H1 (cell line): Measurements from ENCODE around the gene RUBCN. TPM values are rescaled to one million over a fixed set of nuclear protein-coding genes. Genes with fewer than 3 reads are reported as not detected.
A peak's percentile ranks its signal among the peaks of the same experiment; 100 is the strongest.
"Not testable (repeated sequence)": the region's sequence is repeated elsewhere in the genome, so short reads cannot be mapped to it uniquely, and the experiment has no call there.

ENCODE experiments used
- CTCF ChIA-PET: fragments of 300-600 bp; sonication (Branson Sonifier 250); formaldehyde crosslinking; loops from one replicate; lab custom pipeline; 2021; ENCODE audit not compliant: partially characterized antibody; lab: Charles Lee
- POLR2A ChIA-PET: fragments of 300-600 bp; sonication (Branson Sonifier 250); formaldehyde crosslinking; loops from one replicate; lab custom pipeline; 2021; ENCODE audit warnings: inconsistent platforms; ENCODE audit not compliant: partially characterized antibody; lab: Charles Lee
- DNase-seq, 2 experiments: peaks; one replicate each; pipeline versions ENCODE4 v3.0.0 to v3.0.0-alpha.2; 2010 to 2022; ENCODE audit warnings: low spot score in 2 of 2, low read depth in 1 of 2, mixed read lengths in 1 of 2
- FAIRE-seq: peaks from 2 replicates; lab custom pipeline; 2011; peaks lifted over from hg19 to GRCh38; lab: Jason Lieb, UNC
- H2AFZ ChIP-seq: 2 replicates; pipeline ENCODE4 v1.8.1; 2012; ENCODE audit warnings: low read length, inconsistent platforms
- H2AK5ac ChIP-seq: 2 replicates; pipeline ENCODE4 v1.6.1; 2013; ENCODE audit warnings: low read depth, low read length
- H2BK120ac ChIP-seq: replicated peaks from 2 replicates; pipeline ENCODE3; 2013; ENCODE audit warnings: low read depth, low read length, inconsistent platforms
- H2BK12ac ChIP-seq: 2 replicates; pipeline ENCODE4 v1.6.1; 2013; ENCODE audit warnings: low read depth, low read length
- H2BK15ac ChIP-seq: 2 replicates; pipeline ENCODE4 v1.6.1; 2013; ENCODE audit warnings: low read length
- H2BK20ac ChIP-seq: 2 replicates; pipeline ENCODE4 v1.6.1; 2013; ENCODE audit warnings: low read length
- H2BK5ac ChIP-seq: 2 replicates; pipeline ENCODE4 v1.6.1; 2013; ENCODE audit warnings: low read depth, low read length
- H3K14ac ChIP-seq: 2 replicates; pipeline ENCODE4 v1.6.1; 2013; ENCODE audit warnings: inconsistent platforms; ENCODE audit not compliant: insufficient read length
- H3K18ac ChIP-seq: 2 replicates; pipeline ENCODE4 v1.6.1; 2013; ENCODE audit warnings: low read length; ENCODE audit errors: extremely low read depth
- H3K23ac ChIP-seq: 2 replicates; pipeline ENCODE4 v1.6.1; 2013; ENCODE audit warnings: inconsistent platforms; ENCODE audit not compliant: insufficient read length
- H3K23me2 ChIP-seq: 2 replicates; pipeline ENCODE4 v1.6.1; 2013; ENCODE audit warnings: low read depth, low read length
- H3K27ac ChIP-seq: 2 replicates; pipeline ENCODE4 v1.6.1; 2011; ENCODE audit warnings: low read depth, low read length, inconsistent platforms
- H3K27me3 ChIP-seq, 4 experiments: replicated peaks in 1 of 4; 1 replicate in 1 of 4; 2 replicates in 3 of 4; pipeline versions ENCODE4 v1.6.1 to v1.8.1; 2011 to 2013; ENCODE audit warnings: low read length in 3 of 4, mild to moderate bottlenecking in 3 of 4, inconsistent platforms in 2 of 4, mixed read lengths in 2 of 4, moderate library complexity in 1 of 4; ENCODE audit not compliant: control insufficient read depth in 3 of 4, insufficient read depth in 3 of 4; ENCODE audit errors: extremely low read depth in 1 of 4
- H3K36me3 ChIP-seq, 4 experiments: 2 replicates each; pipeline versions ENCODE4 v1.6.1 to v1.8.1; 2011 to 2013; ENCODE audit warnings: mild to moderate bottlenecking in 4 of 4, low read length in 3 of 4, moderate library complexity in 2 of 4, control low read depth in 1 of 4, inconsistent platforms in 1 of 4; ENCODE audit not compliant: insufficient read depth in 4 of 4, control insufficient read depth in 2 of 4
- H3K4ac ChIP-seq: replicated peaks from 2 replicates; pipeline ENCODE3; 2013; ENCODE audit warnings: low read length, low read depth, mixed read lengths, inconsistent platforms; ENCODE audit not compliant: insufficient read length
- H3K4me1 ChIP-seq, 4 experiments: replicated peaks in 1 of 4; 1 replicate in 1 of 4; 2 replicates in 3 of 4; pipeline versions ENCODE4 v1.6.1 to v1.8.1; 2011 to 2013; ENCODE audit warnings: low read length in 3 of 4, inconsistent platforms in 2 of 4, mixed read lengths in 1 of 4; ENCODE audit not compliant: insufficient read depth in 4 of 4, control insufficient read depth in 3 of 4
- H3K4me2 ChIP-seq, 2 experiments: 2 replicates each; pipeline versions ENCODE4 v1.6.1 to v1.8.1; 2011 to 2013; ENCODE audit warnings: low read depth in 2 of 2, low read length in 2 of 2, control low read depth in 1 of 2, inconsistent platforms in 1 of 2, mild to moderate bottlenecking in 1 of 2; ENCODE audit not compliant: insufficient read depth in 1 of 2
- H3K4me3 ChIP-seq, 4 experiments: fragments of 200-600, 300-600 bp in 1 of 4; sonication (generic), shearing (Covaris generic), sonication (Bioruptor Twin) in 1 of 4; 2 replicates each; pipeline versions ENCODE4 v1.5.1 to v1.8.1; 2011 to 2016; ENCODE audit warnings: low read length in 4 of 4, low read depth in 3 of 4, control low read depth in 2 of 4, inconsistent platforms in 2 of 4, mild to moderate bottlenecking in 2 of 4, mixed read lengths in 1 of 4, moderate library complexity in 1 of 4; ENCODE audit not compliant: insufficient read depth in 2 of 4; ENCODE audit errors: extremely low read depth in 1 of 4
- H3K56ac ChIP-seq: replicated peaks from 2 replicates; pipeline ENCODE3; 2013; ENCODE audit warnings: low read depth, mild to moderate bottlenecking, mixed read lengths, low read length, inconsistent platforms; ENCODE audit not compliant: insufficient read length
- H3K79me1 ChIP-seq: 2 replicates; pipeline ENCODE4 v1.6.1; 2013; ENCODE audit warnings: low read depth, low read length, control low read depth
- H3K79me2 ChIP-seq, 2 experiments: 2 replicates each; pipeline versions ENCODE4 v1.6.1 to v1.8.1; 2012 to 2013; ENCODE audit warnings: low read length in 2 of 2, mild to moderate bottlenecking in 2 of 2, inconsistent platforms in 1 of 2; ENCODE audit not compliant: insufficient read depth in 2 of 2, control insufficient read depth in 1 of 2
- H3K9ac ChIP-seq, 4 experiments: replicated peaks in 1 of 4; 1 replicate in 1 of 4; 2 replicates in 3 of 4; pipeline versions ENCODE4 v1.6.1 to v1.8.1; 2011 to 2013; ENCODE audit warnings: low read depth in 3 of 4, low read length in 3 of 4, control low read depth in 2 of 4, mild to moderate bottlenecking in 2 of 4, moderate library complexity in 2 of 4, inconsistent platforms in 1 of 4; ENCODE audit errors: extremely low read depth in 1 of 4
- H3K9me3 ChIP-seq, 2 experiments: 2 replicates each; pipeline versions ENCODE4 v1.6.1 to v1.8.1; 2012 to 2013; ENCODE audit warnings: mild to moderate bottlenecking in 2 of 2, moderate library complexity in 2 of 2, control low read depth in 1 of 2, inconsistent platforms in 1 of 2, low read depth in 1 of 2, low read length in 1 of 2, mixed read lengths in 1 of 2; ENCODE audit not compliant: insufficient read depth in 2 of 2
- H4K20me1 ChIP-seq, 2 experiments: replicated peaks in 1 of 2; 2 replicates each; pipeline versions ENCODE3 to v1.8.1; 2011 to 2013; ENCODE audit warnings: inconsistent platforms in 2 of 2, low read length in 2 of 2, mild to moderate bottlenecking in 1 of 2; ENCODE audit not compliant: insufficient read depth in 2 of 2, control insufficient read depth in 1 of 2
- H4K5ac ChIP-seq: 2 replicates; pipeline ENCODE4 v1.6.1; 2013; ENCODE audit warnings: low read length, low read depth, mixed read lengths, inconsistent platforms; ENCODE audit not compliant: insufficient read length
- H4K8ac ChIP-seq: 2 replicates; pipeline ENCODE4 v1.8.0; 2013; ENCODE audit warnings: mild to moderate bottlenecking, moderate library complexity, low read length, inconsistent platforms; ENCODE audit not compliant: insufficient read depth; ENCODE audit errors: extremely low read depth
- H4K91ac ChIP-seq: replicated peaks from 2 replicates; pipeline ENCODE3; 2013; ENCODE audit warnings: low read length, mixed read lengths, inconsistent platforms; ENCODE audit not compliant: insufficient read length
- RAD21 ChIP-seq, 2 experiments: IDR thresholded peaks in 1 of 2; conservative IDR thresholded peaks in 1 of 2; 2 replicates each; pipeline ENCODE4 v1.6.1; 2011; ENCODE audit warnings: low read depth in 2 of 2, low read length in 2 of 2, improper control_type of control experiment in 1 of 2, inconsistent platforms in 1 of 2, mild to moderate bottlenecking in 1 of 2, moderate library complexity in 1 of 2
- WGBS, 2 experiments: shearing (Covaris generic) in 1 of 2; methylation state at CpG; one replicate each; pipeline versions ENCODE4 v1.1.6 to v1.1.7; 2013 to 2015; ENCODE audit warnings: low lambda C conversion rate in 2 of 2, mixed read lengths in 2 of 2, inconsistent platforms in 1 of 2, low coverage in 1 of 2, missing lambda C conversion rate in 1 of 2; ENCODE audit not compliant: insufficient replicate concordance in 2 of 2, insufficient coverage in 1 of 2, insufficient read length in 1 of 2; ENCODE audit errors: extremely low coverage in 1 of 2, missing lambda C conversion rate in 1 of 2; 5-methylcytosine and 5-hydroxymethylcytosine counted together
- polyA plus RNA-seq, 7 experiments: library from polyadenylated mRNA; depleted of rRNA in 3 of 7; stranded (reverse) in 5 of 7; unstranded in 2 of 7; fragments of >200 nt in 5 of 7; fragments of 200-250 nt in 2 of 7; gene quantifications; 1 replicate in 5 of 7; 2 replicates in 1 of 7; 4 replicates in 1 of 7; pipeline versions ENCODE4 v1.2.1 to v1.2.3, GENCODE V29; 2011 to 2013; ENCODE audit warnings: missing spikeins in 2 of 7, mixed read lengths in 2 of 7
- total RNA-seq: library from RNA; stranded (reverse); fragmentation: NEBNext Ultra II Directional; extraction: Animal tissue kit (Norgen Biotek cat#: 25700); gene quantifications from 2 replicates; pipeline ENCODE4 v1.2.1, GENCODE V29; 2021
- TF ChIP-seq, protein P1 (sequence below), 3 experiments: IDR thresholded peaks; 1 replicate in 2 of 3; 2 replicates in 1 of 3; pipeline versions ENCODE4 v1.5.1 to v1.6.1; 2011; ENCODE audit warnings: low read length in 3 of 3, mild to moderate bottlenecking in 3 of 3, inconsistent platforms in 2 of 3, low read depth in 1 of 3, moderate library complexity in 1 of 3; ENCODE audit not compliant: insufficient read depth in 1 of 3; ENCODE audit errors: control extremely low read depth in 1 of 3

RUBCN gene
- total and polyA plus RNA-seq, 2 of the 8 experiments (the other 6 are each of a cell fraction or from before 2014, with no cell fraction given): 9.3 to 21.9 TPM

DNA sequence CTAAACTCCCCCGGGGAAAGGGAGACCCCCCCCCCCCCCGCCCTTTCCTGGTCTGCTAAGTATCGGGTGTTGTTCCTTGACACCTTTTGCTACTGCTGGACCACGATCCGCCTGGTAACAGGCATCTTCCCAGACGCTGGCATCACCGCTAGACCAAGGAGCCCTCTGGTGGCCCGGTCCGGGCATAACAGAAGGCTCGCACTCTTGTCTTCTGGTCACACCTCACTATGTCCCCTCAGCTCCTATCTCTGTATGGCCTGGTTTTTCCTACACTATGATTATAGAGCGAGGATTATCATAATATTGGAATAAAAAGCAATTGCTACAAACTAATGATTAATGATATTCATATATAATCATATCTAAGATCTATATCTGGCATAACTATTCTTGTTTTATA is 104.7 kb downstream of the RUBCN start:
- H3K79me2 ChIP-seq, H3K23ac ChIP-seq, H3K27me3 ChIP-seq, H3K4me2 ChIP-seq, H2AK5ac ChIP-seq, H4K20me1 ChIP-seq, H2AFZ ChIP-seq, H3K36me3 ChIP-seq, H4K8ac ChIP-seq, H3K4me3 ChIP-seq, H3K9ac ChIP-seq, H2BK20ac ChIP-seq, H2BK120ac ChIP-seq, H2BK12ac ChIP-seq, H3K27ac ChIP-seq, H3K23me2 ChIP-seq, H3K9me3 ChIP-seq, DNase-seq, H3K4ac ChIP-seq, H3K79me1 ChIP-seq, H2BK15ac ChIP-seq, POLR2A ChIA-PET, H4K5ac ChIP-seq, H2BK5ac ChIP-seq, H3K14ac ChIP-seq, H3K18ac ChIP-seq, FAIRE-seq, H3K4me1 ChIP-seq, H4K91ac ChIP-seq: not testable (repeated sequence)
- CTCF ChIA-PET: interaction anchor here (0.6 to 4.0 kb wide), 7 partner anchors 9 to 119 kb away, joined by 3 to 18 read pairs (median 3); no protein-coding TSS in a partner anchor
- 25% methylated on average over 10 of the region's 11 CpGs; no CpG with 5 or more reads in 1 of the 2 experiments for WGBS, 2 experiments
- TF ChIP-seq, protein P1, sequence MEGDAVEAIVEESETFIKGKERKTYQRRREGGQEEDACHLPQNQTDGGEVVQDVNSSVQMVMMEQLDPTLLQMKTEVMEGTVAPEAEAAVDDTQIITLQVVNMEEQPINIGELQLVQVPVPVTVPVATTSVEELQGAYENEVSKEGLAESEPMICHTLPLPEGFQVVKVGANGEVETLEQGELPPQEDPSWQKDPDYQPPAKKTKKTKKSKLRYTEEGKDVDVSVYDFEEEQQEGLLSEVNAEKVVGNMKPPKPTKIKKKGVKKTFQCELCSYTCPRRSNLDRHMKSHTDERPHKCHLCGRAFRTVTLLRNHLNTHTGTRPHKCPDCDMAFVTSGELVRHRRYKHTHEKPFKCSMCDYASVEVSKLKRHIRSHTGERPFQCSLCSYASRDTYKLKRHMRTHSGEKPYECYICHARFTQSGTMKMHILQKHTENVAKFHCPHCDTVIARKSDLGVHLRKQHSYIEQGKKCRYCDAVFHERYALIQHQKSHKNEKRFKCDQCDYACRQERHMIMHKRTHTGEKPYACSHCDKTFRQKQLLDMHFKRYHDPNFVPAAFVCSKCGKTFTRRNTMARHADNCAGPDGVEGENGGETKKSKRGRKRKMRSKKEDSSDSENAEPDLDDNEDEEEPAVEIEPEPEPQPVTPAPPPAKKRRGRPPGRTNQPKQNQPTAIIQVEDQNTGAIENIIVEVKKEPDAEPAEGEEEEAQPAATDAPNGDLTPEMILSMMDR (IDR thresholded peaks at IDR 0.05; ENCODE audit: control extremely low read depth in 1 of 3, insufficient read depth in 1 of 3, low read depth in 1 of 3, low read length in 3 of 3): peak in 2 of 3 experiments; percentile 14 to 24; a peak in 3 of 4 replicates
- peak; percentile 39 to 45; a peak in 3 of 4 replicates for TF ChIP-seq RAD21 (IDR thresholded peaks at IDR 0.05 in 1 of 2, conservative IDR thresholded peaks at IDR 0.05 in 1 of 2; ENCODE audit: low read depth in 2 of 2, low read length in 2 of 2)
- TF ChIP-seq, all 59 proteins: peak for 2; not testable (repeated sequence) for 57
- not testable (repeated sequence) for H3K56ac ChIP-seq
